Fibroblast of skin of back (primary cell): ENCODE results near the gene METTL3.
A peak's percentile ranks its signal among the peaks of the same experiment; 100 is the strongest.

Experiments used
- DNase-seq: peaks from one replicate; pipeline ENCODE4 v3.0.0-alpha.2; 2013

The METTL3 gene

DNA sequence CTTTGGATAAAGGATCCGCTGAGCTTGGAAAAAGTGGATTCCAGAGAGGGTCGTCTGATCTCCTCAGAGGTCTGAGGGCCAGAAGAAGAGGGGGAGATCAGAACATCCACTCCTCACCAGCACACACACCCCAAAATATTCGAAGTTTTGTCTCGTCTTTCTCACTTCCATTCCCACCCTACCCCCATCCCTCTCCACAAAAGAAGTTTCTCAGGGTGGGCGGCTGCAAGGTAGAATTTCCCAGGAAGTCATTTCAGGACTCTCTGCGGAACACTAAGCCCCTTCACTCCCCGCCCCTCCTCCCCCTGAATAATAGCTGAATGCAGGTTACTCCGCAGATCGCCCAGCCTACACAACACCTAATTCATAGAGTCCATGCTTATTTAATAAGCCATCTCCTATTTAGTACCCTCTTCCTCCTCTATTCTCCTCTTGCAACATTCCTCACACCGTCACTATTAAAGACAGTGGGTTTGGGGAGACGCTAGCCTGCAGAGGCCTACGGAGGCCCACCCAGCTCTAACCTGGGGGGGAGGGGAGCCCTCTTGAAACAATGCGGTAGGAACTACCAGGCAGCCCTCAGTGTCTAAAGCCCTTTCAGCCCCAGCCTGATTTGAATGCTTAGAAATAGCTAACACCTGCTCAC, 15.7 kb upstream of the METTL3 start:
- no peak for DNase-seq

DNA sequence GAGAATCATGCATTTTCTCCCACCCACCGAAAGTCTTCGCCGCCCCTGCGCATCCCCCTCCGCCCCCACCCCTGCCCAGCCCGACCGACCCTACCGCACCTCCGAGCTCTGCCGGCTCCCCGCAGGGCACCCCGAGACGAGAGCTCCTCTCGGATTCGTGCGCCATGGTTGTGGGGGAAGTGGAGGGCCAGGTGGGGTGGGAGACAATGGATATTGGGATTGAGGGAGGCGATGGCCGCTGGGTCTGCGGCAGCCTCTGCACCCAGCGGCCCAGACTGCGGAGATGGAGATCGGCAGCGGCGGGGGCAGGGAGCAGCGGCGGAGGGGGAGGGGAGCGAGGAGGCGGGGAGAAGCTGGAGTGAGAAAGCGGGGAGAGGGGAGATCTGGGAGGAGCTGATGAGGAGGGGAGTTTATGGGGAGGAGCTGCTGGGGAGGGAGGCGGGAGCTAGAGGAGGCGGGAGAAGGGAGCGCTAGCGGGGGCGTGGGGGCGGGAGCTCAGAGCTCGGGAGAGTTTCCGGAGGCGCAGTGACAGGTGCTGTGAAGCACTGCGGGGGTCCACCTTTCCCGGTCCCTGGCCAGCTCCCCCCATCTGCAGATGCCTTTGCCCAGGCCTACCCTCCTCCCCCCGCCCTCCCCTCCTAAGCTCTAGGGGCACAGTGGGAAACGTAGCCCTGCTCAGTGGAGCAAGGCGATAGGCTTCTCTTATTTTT, 15.0 kb upstream of the METTL3 start, which contains the start of gene SALL2:
SALL2 (minus strand) TSS at position 385 of the 710 bp plus-strand sequence; CDS start at position 166, 219 bp downstream.
- peak; percentile 69 for DNase-seq

DNA sequence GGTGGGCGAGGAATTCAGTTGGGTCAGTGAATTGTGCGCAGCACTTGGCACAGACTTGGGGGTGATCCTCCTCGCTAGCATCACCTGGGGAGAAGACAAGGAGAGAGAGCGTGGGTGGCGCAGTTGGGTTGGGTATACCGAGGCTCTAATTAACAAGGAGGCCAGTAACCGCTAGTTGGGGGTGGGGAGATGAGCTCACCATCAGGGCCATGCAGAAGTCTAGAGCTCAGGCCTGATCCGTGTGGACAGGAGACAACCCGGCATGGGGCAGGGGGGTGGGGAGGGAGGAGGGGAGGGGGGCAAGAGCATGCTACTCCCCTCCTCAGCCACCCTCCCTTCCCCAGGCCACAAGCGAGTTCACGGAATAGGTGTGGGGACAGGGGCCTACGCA, 14.4 kb upstream of the METTL3 start:
- DNase-seq: peak; percentile 14

DNA sequence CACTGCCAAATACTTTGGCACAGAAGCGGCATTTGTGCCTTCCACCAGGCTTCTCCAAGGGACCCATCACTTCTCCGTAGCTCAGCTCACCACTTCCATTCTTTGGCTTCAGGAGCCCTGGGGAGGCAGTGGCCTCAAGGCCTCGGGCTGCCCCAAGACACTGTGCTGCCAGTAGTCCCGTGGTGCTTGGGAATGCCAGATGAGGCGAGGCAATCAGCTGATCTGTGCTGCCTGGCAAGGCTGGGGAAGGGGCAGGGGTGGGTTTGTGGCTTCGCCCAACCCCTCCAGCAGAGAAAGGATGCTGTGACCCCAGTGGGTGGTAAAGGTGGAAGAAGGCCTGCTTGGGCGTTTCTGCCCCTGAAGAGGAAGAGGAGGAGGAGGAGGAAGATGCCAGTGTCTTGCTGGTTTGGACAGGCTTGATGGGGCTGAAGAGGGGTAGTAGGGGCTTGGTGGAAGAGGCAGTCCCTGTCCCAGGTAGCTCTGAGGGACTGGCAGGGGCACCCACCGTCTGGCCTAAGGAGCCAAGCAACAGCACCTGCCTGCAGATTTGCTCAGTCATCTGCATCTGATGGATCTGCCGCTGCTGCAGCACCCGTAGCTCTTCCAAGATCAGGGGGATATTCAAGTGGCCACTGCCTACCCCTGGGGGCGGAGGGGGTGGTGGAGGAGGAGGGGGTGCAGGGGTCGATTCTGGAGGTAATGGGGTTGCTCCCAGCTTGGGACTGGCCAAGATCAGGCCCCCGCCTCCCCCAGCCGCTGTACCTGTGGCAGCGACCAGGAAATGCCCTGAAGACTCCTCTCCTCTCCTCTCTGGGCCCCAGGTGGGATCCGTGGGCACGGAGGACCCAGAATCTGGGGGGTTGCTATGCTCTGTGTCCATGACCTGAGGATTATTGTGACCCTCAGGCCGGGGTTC, 13.7 kb upstream of the METTL3 start:
- DNase-seq: no peak

DNA sequence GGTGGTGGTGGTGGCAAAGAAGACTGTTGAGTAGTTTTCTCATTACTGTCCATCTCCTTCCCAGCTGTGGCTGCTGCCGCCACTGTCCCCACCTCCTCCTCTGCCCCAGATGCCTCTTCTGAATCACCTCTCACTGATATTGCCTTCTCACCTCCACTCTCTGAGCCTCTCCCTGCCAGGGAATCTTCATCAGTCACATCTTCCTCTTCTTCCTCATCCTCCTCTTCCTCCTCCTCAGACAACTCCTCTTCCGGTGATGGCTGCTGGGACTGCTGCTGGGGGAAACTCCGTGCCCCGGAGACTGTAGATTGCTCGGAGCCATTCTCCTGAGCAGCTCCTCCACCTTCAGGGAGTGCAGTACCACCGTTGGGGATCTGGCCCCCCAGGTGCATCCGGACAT, 12.1 kb upstream of the METTL3 start:
- DNase-seq: no peak

DNA sequence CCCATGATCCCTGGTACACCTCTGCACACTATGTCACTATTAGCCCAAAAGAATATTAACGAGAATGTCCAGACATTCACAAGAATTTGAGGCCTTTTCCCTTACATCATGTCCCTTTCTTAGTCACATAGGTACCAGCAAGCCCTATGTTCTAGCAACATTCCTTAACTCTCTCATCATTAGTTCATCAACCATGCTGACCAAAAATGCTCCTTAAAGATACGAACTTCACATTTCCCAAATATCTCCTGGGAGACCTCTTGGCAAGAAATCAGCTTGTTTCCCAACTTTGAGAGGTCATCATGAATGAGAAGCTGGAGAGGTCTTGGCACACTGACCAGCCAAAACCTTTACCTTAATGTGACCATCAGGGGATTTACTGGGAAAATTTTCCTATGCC, 10.4 kb upstream of the METTL3 start:
- DNase-seq: peak; percentile 37

DNA sequence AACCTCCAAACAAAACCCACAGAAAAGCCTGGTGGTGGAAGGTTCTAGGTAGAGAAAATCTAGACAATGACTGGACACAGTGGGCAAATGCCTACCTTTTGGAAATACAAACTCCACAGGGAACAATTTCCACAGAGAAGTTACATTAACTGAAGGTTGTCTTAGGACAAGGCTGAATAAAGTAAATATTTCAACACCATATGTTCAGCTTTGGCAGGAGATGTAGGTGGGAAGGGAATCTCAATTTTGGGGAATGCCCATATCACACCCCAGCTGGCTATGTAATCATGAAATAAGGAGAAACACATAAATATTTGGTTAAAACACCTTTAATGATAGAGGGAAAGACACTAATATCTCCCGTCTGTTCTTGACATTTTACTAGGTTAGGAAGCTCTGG, 9.6 kb upstream of the METTL3 start:
- DNase-seq: no peak

DNA sequence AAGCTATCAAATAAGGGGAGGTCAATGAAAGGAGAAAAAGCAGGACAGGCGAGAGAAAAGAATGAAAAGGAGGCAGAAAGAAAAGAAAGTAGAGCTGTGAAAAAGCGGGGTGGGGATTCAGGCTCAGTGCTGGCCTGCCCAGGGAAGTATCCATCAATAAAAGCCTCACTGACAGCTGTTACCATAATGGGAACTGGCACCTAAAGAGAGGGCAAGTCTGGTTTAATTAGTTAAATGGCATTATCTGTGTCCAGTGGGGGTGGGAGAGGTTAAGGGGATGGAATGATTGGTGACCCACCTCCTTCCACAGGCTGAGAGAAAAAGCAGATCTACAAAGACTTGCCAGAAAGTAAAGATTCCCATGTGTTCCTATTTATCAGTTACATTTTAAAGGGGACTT, 7.6 kb upstream of the METTL3 start:
- no peak for DNase-seq

DNA sequence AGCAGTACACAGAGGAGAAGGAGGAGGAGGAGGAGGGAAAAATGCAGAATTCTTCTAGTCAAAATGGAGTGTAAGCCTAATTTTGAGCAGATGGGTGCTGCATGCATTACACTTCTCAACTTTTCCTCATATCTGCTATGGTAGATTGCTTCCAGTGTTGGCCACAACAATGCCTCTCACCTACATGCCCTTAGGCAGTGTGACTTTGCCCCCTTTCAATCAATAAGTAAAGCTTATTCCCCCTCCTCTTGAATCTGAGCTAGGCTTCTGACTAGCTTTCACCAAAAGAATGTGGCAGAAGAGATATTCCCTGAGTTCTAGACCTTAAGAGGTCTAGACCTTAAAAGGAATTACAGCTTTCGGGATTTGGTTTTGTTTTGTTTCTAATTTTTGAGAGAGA, 3.2 kb upstream of the METTL3 start:
- no peak for DNase-seq

DNA sequence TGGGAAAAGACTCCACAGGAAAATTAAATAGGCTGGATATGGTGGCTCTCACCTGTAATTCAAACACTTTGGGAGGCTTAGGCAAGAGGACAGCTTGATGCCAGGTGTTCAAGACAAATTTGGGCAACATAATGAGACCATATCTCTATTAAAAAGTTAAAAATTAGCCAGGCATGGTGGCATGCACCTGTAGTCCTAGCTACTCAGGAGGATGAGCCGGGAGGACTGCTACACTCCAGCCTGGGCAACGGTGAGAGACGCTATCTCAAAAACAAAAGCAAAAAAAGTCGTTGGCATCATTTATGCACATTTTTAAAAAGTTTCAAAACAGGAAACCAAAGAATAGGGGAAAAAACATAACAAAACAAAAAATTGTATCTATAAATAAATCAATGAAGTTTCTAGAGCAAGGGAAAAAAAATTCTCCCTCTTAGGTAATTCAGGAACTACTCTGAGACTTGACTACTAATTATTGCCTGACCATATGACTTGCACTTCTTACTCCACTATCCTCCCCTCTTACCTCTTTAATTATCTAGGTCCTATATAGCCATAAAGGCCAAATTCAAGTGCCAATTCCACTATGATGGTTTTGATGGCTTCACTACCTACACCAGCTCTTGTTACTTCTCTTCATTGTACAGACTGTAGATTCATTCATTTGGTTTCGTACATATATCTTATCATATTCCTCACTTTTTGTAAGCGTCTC, 1.6 kb downstream of the METTL3 start:
- no peak for DNase-seq

DNA sequence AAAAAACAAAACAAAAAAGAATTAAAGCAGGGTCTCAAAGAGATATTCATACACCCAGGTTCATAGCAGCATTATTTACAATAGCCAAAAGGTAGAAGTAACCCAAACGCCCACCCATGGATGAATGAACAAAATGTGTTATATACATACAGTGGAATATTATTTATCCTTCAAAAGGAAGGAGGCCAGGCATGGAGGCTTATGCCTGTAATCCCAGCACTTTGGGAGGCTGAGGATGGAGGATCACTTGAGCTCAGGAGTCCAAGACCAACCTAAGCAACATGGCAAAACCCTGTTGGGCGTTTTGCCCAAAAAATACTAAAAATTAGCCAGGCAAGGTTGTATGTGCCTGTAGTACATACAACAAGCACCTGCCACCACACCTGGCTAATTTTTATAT, 4.6 kb downstream of the METTL3 start:
- DNase-seq: no peak

DNA sequence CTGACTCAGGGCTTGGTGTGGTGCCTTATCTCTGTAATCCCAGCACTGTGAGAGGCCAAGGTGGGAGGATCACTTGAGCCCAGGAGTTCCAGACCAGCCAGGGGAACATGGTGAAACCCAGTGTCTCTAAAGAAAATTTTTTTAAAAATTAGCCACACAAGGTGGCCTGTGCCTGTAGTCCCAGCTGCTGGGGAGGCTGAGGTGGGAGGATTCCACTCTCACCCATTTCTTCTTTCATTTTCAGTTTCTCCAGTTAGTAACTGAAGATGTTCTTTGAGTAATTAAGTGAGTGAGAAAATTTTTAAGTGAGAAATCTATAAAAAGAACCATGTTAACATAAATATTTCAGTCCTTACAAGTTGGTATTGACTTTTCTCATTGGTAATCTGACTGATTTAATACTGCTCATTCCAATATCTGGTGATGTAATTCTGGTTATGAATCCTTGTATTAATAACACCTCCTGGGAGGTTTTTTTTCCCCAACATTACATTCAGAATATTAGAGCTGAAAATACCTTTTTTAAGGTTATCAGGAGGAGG, 6.1 kb downstream of the METTL3 start:
- DNase-seq: no peak

DNA sequence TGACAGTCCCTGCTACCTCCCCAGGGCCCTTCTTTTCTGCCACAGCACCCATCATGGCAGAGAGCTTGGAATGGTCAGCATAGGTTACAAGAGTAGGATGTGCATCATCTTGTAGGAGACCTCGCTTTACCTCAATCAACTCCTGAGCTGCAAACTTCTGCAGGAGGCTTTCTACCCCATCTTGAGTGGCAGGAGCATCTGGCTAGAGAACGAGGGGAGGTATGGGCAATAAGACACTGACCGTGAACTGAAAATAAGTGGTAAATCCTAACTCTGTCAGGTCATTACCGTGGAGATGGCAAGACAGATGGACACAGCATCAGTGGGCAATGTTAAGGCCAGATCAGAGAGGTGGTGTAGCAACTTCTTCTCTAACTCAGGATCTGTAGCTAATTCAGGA, 7.8 kb downstream of the METTL3 start:
- DNase-seq: no peak

DNA sequence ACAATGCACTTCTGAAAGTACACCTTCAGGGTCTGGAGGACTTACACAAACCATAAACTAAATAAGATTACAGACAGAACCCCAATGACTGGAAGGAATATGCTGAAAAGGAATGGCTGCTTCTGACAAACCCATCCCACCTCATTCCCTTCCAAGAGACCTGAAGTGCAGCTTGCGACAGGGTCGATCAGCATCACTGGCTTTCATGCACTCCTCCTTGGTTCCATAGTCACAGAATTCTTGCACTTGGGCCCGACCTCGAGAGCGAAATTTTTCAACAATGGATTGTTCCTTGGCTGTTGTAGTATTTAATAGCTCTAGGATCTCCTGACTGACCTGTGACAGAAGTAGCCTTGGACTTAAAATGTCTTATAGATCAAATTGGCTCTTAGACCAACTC, 9.6 kb downstream of the METTL3 start:
- DNase-seq: no peak

DNA sequence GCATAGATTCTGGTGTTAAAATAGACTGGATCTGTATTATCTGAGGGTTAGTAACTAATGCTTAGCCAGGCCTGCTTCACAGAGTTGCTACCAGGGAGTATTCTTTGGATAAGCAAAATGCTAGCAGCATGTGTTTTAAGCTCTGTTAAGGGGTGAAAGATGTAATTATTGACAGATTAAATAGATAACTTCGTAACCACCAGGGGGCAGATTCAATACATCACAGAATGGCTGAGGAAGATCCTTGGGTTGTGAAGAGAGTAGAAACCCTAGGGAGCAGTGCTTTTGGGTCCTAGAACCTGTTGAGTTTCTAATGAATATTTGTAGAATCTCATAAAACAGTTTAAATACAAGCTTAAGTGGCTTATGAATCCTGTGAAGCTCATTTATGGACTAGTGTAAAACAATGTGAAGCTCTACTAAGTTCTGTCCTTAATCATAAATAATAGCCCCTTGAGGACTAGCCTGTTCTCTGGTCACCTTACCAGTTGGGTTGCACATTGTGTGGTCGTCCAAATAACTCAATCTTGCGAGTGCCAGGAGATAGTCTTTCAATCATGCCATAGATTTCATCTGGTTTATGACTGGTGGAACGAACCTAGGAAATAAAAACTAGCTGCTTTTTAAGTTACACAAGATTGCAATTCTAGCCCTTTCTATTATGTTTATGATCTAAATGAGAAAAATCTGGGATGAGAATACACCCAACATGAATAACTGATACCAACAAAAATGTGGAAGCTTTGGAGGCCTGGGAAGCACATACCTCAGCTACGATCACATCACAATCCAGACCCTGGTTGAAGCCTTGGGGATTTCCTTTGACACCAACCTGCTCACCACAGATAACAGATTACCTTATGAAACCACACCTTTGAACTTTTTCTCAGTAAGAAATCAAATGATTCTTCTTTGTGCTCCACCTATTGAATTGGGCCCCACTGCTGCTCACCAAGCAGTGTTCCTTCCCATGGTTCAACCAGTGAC, 12.3 kb downstream of the METTL3 start:
- DNase-seq: peak; percentile 41

DNA sequence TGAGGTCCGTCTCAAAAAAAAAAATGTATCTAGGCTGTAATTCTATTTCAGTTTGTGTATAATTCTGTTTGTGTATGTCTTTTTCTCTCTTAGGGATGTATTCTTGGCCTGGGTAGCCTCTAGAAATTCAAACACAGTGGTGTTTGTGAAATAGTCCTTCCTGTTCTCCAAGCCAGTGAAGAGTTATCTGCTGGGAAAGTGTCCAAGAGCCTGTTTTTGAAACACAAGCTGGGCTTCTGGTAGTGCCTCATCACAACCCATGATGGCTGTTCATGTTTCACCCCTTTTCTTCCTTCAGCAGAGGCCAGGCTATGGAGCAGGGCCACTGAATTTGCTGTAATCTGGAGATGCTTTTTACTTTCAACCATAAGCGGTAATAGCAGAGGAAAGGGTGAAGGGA, 14.7 kb downstream of the METTL3 start:
- no peak for DNase-seq

DNA sequence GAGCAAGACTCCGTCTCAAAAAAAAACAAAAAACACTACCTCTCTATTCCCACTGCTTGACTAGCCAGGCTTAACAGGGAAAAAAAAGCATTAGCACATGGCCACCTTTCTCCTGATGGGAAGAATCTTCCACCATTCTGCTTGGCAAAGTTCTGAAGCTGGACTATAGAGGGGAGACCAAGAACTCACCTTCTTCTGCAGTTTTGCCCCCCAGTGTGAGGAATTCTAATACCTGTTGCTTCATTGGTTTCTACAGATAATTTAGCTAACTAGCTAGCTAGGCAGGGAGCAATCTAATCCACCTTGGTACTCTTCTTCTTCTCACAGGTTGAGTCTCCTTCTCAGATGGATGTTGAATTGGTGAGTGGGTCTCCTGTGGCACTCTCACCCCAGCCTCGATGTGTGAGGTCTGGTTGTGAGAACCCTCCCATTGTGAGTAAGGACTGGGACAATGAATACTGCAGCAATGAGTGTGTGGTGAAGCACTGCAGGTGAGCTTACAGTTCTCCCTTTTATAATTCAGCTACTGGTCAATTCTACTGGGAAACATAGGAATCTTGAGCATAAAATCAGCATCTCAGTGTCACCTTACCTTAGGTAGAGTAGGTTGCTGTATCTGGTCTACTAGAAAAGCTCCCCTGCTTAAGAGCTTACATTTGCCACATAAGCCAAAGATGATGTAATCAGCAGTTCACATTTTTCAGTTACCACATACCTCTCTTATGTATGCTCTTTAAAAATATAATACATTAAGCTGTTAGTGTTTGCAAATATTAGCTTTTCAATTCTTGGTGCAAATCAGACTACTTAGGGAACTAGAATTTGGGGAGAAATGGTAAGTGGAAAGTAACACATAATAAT, 16.0 kb downstream of the METTL3 start:
- DNase-seq: peak; percentile 20

DNA sequence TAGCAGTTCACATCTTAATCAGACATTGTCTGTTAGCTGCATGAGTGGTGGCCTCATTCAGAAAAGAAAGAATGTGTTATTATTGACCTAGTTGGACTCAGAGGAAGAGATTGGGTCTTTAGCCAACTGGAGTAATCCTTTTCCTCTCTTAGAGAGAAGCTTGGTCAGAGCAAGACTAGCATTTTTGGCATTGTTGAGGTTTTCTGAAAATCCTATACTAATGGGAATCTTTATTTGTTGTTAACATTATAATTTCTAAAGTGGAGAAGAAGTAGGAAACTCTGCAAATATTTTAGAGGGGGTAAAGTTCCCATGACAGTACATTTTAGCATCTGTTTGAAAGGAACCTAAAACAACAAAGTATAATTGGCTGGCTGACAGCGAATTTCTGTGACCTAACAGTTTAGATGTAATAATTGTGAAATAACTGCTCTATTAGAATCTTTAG, 24.5 kb downstream of the METTL3 start:
- peak; percentile 79 for DNase-seq

DNA sequence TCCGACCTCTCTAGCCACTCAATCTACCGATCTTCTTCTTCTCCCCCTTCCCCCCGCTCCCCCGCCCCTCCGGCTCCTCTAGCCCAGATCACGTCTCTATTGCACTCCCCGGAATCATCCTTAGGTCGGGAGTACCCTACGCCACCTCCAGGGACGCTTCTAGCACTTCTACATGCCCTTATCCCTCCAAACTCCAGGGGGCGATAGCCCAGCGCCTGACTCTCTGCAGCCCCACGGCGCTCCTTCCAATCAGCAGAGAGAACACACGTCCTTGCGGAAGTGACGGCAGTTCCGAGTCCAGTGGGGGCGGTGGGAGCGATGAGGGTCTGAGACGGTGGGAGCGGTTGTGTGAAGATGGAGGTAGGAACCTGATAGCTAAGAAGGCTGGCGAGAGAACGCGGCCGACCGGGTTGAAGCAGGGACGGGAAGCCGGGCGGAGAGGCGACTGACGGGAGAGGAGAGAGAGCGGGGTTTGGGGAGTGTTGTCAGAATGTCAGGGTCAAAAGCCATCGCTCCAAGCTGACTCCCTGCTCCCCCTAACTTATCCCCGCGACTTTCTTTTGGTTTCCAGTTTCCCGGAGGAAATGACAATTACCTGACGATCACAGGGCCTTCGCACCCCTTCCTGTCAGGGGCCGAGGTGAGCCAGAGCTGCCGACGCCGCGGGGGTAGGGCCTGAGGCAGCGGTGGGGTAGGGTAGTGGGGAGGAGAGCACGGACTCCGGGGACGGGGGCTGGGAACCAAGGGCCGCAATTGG, 34.0 kb downstream of the METTL3 start, which contains the start of the genes RAB2B and TOX4:
RAB2B (minus strand) TSS at position 35 of the 757 bp plus-strand sequence. CDS start 87 bp downstream, outside the sequence.
TOX4 (plus strand) TSS at position 271 of the 757 bp plus-strand sequence; CDS start at position 355, 84 bp downstream.
- peak; percentile 99 for DNase-seq
